HG03342 (cell line): ENCODE results near the gene AGBL3.
"Not testable (repeated sequence)": the region's sequence is repeated elsewhere in the genome, so short reads cannot be mapped to it uniquely, and the experiment has no call there.

Experiments
- ATAC-seq: cut with Tn5 transposase; IDR thresholded peaks from one replicate; pipeline ENCODE4 v1.9.1; 2021; ENCODE audit warnings: mild to moderate bottlenecking, moderate library complexity; ENCODE audit not compliant: unreplicated experiment

Gene AGBL3

DNA sequence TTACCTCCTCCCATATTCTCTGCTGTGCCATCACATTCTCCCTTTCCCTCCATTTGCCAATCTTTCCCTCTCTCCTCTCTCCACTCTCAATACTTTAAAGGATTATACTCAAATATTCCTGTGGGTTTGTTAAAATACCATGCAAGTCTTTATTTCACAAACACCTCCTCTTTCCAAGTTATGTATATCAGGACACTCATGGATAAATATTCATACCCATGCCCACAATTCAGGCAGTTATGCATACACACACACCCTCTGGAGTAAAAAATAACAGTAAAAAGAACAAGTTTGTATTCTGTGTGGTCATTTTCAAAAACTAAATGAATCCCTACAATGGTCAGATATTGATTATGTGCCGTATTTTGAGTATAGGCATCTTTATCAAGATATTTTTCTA lies 88.2 kb downstream of the AGBL3 start:
- no peak for ATAC-seq

DNA sequence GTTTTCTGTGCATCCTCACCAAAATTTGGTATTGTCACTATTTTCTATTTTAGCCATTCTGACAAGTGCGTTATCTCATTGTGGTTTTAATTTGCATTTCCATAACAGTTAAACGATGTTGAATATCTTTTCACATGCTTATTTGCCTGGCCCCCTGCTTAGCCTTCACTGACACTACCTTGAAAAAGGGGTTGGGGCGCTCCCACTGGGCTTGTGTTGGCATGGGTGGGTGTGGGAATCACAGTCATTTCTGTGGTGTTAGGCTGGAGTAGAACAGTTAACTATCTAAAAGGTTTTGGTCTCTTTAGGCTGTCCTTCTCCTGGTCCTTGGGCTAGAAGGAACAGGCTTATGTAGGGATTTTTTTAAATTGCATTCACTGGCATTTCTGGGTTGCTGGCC lies 89.4 kb downstream of the AGBL3 start:
- ATAC-seq: no peak

- no peak for ATAC-seq
These were observed 90.6 kb downstream of the AGBL3 start for GRCh38 chr7:135076882-135077281.

DNA sequence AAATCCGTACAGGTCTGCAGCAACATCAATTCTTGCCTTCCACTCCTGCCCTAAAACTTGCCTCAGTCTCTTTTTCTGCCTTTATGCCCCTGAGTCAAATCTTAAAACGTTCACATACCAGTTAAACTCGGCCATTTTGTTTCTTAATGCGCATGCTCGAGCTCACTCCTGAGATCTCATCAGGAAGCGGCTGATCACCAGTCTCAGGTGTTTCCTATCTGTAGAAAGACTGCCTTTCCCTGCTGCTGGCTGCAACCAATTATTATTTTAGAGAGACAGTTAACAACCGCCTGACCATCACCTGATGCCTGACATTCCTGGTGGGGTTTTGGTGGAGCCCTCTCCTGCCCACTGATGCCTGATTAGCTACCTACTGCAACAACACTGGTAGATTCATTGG lies 91.3 kb downstream of the AGBL3 start:
- ATAC-seq: no peak

DNA sequence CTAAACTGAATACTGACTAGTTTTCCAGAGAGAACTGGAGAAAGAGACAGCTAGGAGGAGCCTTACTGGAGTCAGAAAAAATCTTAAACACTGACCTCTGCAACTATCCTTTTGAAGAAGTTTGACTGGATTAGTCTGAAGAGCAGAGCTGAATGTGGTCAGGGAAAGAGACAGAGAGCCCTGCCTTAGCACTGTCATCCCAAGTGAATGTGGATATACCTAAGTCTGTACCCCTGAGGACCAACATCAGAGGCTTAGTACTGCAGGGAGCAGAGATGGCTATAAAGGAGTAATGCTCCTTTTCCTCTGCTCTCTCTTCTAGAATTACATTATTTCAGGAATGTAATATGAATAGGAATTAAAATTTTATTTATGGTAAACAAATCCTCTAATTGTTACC lies 91.7 kb downstream of the AGBL3 start:
- ATAC-seq: no peak

- ATAC-seq: no peak
These were observed 92.8 kb downstream of the AGBL3 start for GRCh38 chr7:135079068-135079467.

GRCh38 chr7:135083005-135083404 lies 96.7 kb downstream of the AGBL3 start:
- ATAC-seq: no peak

GRCh38 chr7:135088566-135088965 lies 102.3 kb downstream of the AGBL3 start:
- no peak for ATAC-seq

- ATAC-seq: no peak
These were observed 105.4 kb downstream of the AGBL3 start for GRCh38 chr7:135091717-135092116.

- ATAC-seq: no peak
These were observed 108.3 kb downstream of the AGBL3 start for GRCh38 chr7:135094472-135095237.

DNA sequence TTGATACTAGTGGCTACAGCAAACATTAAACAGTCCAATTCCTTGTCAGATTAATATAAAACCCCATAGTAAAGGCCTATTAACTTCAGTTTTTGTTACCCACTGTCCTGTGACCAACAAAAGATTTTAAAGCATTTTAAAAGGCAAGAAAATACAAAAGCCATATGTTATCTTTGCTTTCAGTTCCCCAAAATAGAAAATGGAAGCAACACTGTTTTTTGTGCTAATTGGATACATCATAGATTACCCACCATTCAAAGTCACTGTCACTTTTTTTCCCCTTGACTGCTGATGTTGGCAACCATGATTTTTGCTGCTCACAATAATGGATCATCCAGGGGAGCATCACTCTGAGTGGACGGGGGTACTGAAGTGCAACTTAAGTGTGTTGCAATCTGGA lies 109.1 kb downstream of the AGBL3 start:
- ATAC-seq: no peak

GRCh38 chr7:135098391-135098790 lies 112.1 kb downstream of the AGBL3 start:
- no peak for ATAC-seq

- ATAC-seq: no peak
These were observed 114.5 kb downstream of the AGBL3 start for GRCh38 chr7:135100856-135101255.

DNA sequence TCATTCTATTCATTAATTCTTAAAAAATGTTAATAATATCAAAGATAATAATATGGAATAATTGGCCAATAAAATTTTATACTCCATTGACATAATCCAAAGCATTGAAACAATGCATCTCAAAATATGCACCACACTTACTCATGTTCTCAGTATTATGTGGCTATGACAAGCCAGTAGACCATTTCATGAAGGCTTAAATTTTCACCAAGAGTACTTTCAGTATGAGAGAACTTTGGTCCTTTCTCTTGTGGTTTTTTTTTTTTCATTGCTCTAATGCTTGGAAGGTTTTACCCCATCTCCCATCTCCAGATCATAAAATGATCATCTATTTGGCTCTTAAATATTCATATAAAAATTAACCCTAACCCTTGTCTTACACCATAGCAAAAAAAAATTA lies 116.1 kb downstream of the AGBL3 start:
- peak; percentile 90 for ATAC-seq

- no peak for ATAC-seq
These were observed 123.3 kb downstream of the AGBL3 start for GRCh38 chr7:135109562-135109961.

DNA sequence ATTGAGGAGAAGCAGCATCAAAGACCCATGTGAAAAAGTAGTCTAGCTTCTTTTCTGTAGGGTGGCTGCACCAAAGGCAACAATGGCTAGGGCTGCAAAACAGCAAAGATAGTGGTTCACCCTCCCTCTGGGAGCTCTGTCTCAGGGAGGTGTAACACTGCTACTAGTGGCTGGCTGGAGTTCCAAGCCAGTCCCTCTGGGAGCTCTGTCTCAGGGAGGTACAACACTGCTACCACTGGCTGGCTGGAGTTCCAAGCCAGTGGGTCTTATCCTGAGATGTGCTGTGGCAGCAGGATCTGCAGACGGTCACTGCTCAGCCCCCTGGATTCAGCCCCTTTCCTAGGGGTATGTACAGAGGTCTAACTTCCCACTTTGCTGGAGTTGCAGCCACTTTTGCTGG lies 123.7 kb downstream of the AGBL3 start:
- ATAC-seq: no peak

- no peak for ATAC-seq
These were observed 125.1 kb downstream of the AGBL3 start for GRCh38 chr7:135111379-135111778.

GRCh38 chr7:135114622-135115021 lies 128.3 kb downstream of the AGBL3 start:
- ATAC-seq: no peak

DNA sequence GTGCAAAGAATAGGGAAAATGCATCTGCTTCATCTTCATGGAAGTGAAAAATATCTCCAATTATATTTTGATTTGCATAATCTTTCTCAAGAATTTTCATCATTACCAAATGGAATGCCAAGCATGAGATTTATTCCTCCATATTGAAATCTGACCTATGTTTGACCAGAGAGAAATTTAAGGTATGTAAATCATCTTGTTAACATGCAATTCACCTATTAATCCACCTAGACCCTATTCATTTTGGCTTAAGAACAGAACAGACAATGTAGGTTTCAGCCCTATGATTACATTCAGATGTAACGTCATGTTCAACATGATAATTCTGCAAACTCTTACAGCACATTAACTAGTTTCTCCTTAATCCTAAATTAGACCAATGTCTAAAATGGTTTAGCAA lies 130.8 kb downstream of the AGBL3 start:
- no peak for ATAC-seq

DNA sequence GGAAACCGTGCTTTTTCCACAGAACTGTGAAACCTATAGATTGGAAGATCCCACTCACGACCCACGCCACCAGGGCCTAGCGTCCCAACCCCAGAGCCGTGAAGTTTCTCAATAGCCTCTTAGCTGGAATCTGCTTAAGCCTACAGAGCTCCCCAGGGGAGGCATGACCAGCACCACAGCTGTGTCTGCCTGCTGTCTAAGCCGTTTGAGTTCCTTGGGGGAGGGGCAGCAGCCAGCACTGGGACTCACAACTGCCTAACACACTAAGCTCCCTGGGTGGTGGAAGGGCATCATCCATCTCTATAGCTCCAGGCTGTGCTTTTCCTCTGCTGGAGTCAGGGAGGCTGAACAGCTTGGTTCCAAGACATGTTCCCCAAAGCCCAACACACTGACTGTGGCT lies 135.6 kb downstream of the AGBL3 start:
- ATAC-seq: no peak

- ATAC-seq: not testable (repeated sequence)
These were observed 138.3 kb downstream of the AGBL3 start for GRCh38 chr7:135124631-135125030.

- no peak for ATAC-seq
These were observed 142.6 kb downstream of the AGBL3 start for GRCh38 chr7:135128931-135129330.

DNA sequence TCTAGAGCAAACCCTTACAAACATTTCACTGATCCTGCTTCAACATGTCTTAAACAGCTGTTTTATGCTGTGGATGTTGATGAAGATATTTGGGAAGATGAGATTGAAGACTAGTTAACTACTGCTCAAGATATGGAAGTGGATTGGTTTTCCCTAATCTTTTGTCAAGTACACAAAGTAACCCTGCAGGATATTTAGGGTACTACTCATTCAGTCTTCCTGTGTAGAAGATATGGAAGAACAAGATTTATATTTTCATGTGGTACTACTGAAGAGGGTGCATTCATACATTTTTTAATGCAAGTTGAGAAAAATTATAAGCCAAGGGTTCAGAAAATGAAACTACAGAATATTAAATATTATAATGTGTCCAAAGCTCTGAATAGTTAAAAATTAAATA lies 143.3 kb downstream of the AGBL3 start:
- ATAC-seq: no peak
